Subcutaneous adipose tissue (tissue), 4 donors: Measurements from ENCODE around the gene SEL1L. TPM values are rescaled to one million over a fixed set of nuclear protein-coding genes. Genes with fewer than 3 reads are reported as not detected.

ENCODE experiments used
- CTCF ChIP-seq: fragments of 450-650 bp; IDR thresholded peaks from one replicate; pipeline ENCODE4 v1.5.1; 2016; ENCODE audit warnings: low read depth, mild to moderate bottlenecking, control low read depth, antibody characterized with exemption, moderate library complexity
- total RNA-seq, 4 donors: library from RNA; depleted of rRNA; stranded (reverse); fragments of >200 nt; gene quantifications; one replicate each; pipeline ENCODE4 v1.1.0, GENCODE V29; 2016

SEL1L gene
- total RNA-seq, 4 donors from 2014 or later = 80.4 to 106 (median 94.9) TPM

GRCh38 chr14:81523616-81524015 is 10.0 kb downstream of the SEL1L start:
- TF ChIP-seq CTCF = no peak

- no peak for TF ChIP-seq CTCF
These were observed 10.6 kb downstream of the SEL1L start for GRCh38 chr14:81523016-81523415.

GRCh38 chr14:81521356-81521755 is 12.3 kb downstream of the SEL1L start:
- TF ChIP-seq CTCF = no peak

GRCh38 chr14:81519200-81520011 is 14.2 kb downstream of the SEL1L start:
- no peak for TF ChIP-seq CTCF

GRCh38 chr14:81517798-81518398 is 15.8 kb downstream of the SEL1L start:
- no peak for TF ChIP-seq CTCF

- no peak for TF ChIP-seq CTCF
These were observed 16.5 kb downstream of the SEL1L start for GRCh38 chr14:81516986-81517797.
